ENCODE measurements around the gene ZNF626.
A peak's percentile ranks its signal among the peaks of the same experiment; 100 is the strongest.
"Not testable (repeated sequence)": the region's sequence is repeated elsewhere in the genome, so short reads cannot be mapped to it uniquely, and the experiment has no call there.

Gene ZNF626

GRCh38 chr19:20664475-20664874 lies 3.1 kb upstream of the ZNF626 start:
- not testable (repeated sequence) for H2BK15ac ChIP-seq (ENCODE audit: low read length); H3K4ac ChIP-seq (ENCODE audit: low read length); H2AK5ac ChIP-seq (ENCODE audit: low read depth, low read length); H3K4me2 ChIP-seq (ENCODE audit: insufficient read depth, low read length, poor library complexity, severe bottlenecking); H3K14ac ChIP-seq (ENCODE audit: low read length); H3K27ac ChIP-seq (replicated peaks; ENCODE audit: low read length); H3K4me3 ChIP-seq (ENCODE audit: low read length in 2 of 2); H2BK12ac ChIP-seq (ENCODE audit: low read length); H4K8ac ChIP-seq (ENCODE audit: low read depth, low read length); DNase-seq (ENCODE audit: low spot score); H3K27me3 ChIP-seq (ENCODE audit: control insufficient read depth in 3 of 3, insufficient read depth in 3 of 3, low read depth in 1 of 3, low read length in 3 of 3); H3K9ac ChIP-seq (ENCODE audit: low read depth, low read length, poor library complexity); H3K18ac ChIP-seq (ENCODE audit: low read length); H2BK120ac ChIP-seq (ENCODE audit: low read depth, low read length); H3K79me1 ChIP-seq (ENCODE audit: low read depth, low read length); H3K4me1 ChIP-seq (ENCODE audit: control insufficient read depth in 2 of 2, insufficient read depth in 1 of 2, low read depth in 1 of 2, low read length in 2 of 2); H3K23ac ChIP-seq (ENCODE audit: low read depth, low read length, poor library complexity); H2BK5ac ChIP-seq (ENCODE audit: low read length); H4K91ac ChIP-seq (ENCODE audit: low read depth, low read length, poor library complexity)
- Histone ChIP-seq H2AFZ (ENCODE audit: low read length) (peak overlapping the region; percentile 89), H3K9me3 (replicated peaks in 1 of 2; ENCODE audit: control insufficient read depth in 2 of 2, insufficient read depth in 1 of 2, low read depth in 1 of 2, low read length in 2 of 2) (peaks cover 3 to 28% of the 10 kb centered on the region in 2 donors), H3K36me3 (replicated peaks in 1 of 2; ENCODE audit: control insufficient read depth in 2 of 2, insufficient read depth in 2 of 2, low read length in 2 of 2) (peaks cover 2 to 11% of the 10 kb centered on the region in 2 donors)
- no CpG with 5 or more reads among the region's 10 CpGs for WGBS, 2 donors (ENCODE audit: extremely low coverage in 2 of 2, insufficient read length in 2 of 2, insufficient replicate concordance in 1 of 2)

- H3K14ac ChIP-seq (ENCODE audit: low read length) = no peak overlapping the region
- WGBS, 2 donors (ENCODE audit: extremely low coverage in 2 of 2, insufficient read length in 2 of 2, insufficient replicate concordance in 1 of 2) = no CpG with 5 or more reads among the region's 7 CpGs
- H3K18ac ChIP-seq (ENCODE audit: low read length) = peak overlapping the region; percentile 80
These were observed 1.2 kb upstream of the ZNF626 start for GRCh38 chr19:20662421-20663105.

DNA sequence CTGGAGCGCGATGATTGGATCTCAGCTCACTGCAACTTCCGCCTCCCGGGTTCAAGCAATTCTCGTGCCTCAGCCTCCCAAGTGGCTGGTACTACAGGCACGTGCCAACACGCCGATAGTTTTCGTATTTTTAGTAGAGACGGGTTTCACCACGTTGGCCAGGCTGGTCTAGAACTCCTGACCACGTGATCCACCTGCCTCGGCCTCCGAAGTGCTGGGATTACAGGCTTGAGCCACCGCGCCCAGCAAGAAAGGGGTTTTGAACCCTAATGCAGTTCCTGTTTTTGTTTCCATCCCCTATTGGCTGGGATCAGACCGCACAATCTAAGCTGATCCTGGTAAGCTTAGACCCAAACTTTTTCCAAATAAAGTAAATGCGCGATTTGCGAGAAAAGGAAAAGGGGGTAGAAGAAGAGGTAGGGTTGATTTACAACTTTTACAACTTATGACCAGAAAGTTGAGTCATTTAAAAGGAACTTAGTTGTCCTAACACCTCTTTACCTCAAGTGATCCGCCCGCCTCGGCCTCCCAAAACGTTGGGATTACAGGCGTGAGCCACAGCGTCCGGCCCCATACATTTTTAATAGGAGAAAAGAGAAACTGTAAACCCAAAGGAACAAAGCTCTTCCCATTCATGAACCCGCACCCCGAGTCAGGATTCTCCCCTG lies 764 bp downstream of the ZNF626 start:
- no peak overlapping the region for H2BK12ac ChIP-seq (ENCODE audit: low read length)
- H3K23ac ChIP-seq (ENCODE audit: low read depth, low read length, poor library complexity) = no peak overlapping the region
- H3K18ac ChIP-seq (ENCODE audit: low read length) = no peak overlapping the region
- H3K9me3 ChIP-seq (replicated peaks in 1 of 2; ENCODE audit: control insufficient read depth in 2 of 2, insufficient read depth in 1 of 2, low read depth in 1 of 2, low read length in 2 of 2) = peaks cover 5 to 66% of the 10 kb centered on the region in 2 donors
- peaks cover 0 to 10% of the 10 kb centered on the region in 2 donors for H3K4me1 ChIP-seq (ENCODE audit: control insufficient read depth in 2 of 2, insufficient read depth in 1 of 2, low read depth in 1 of 2, low read length in 2 of 2)
- no peak overlapping the region for H3K4ac ChIP-seq (ENCODE audit: low read length)
- DNase-seq (ENCODE audit: low spot score) = no peak
- H2BK120ac ChIP-seq (ENCODE audit: low read depth, low read length) = no peak overlapping the region
- peak overlapping the region; percentile 90 for H2AFZ ChIP-seq (ENCODE audit: low read length)
- H3K27ac ChIP-seq (replicated peaks; ENCODE audit: low read length) = no peak overlapping the region
- peak overlapping the region; percentile 89 to 92 for H3K4me3 ChIP-seq (ENCODE audit: low read length in 2 of 2)
- peak overlapping the region; percentile 77 for H3K4me2 ChIP-seq (ENCODE audit: insufficient read depth, low read length, poor library complexity, severe bottlenecking)
- H3K79me1 ChIP-seq (ENCODE audit: low read depth, low read length) = peaks cover 9% of the 10 kb centered on the region
- H3K14ac ChIP-seq (ENCODE audit: low read length) = peak overlapping the region; percentile 38
- no peaks in the 10 kb centered on the region for H3K27me3 ChIP-seq (ENCODE audit: control insufficient read depth in 3 of 3, insufficient read depth in 3 of 3, low read depth in 1 of 3, low read length in 3 of 3)
- no peak overlapping the region for H2BK5ac ChIP-seq (ENCODE audit: low read length)
- H2AK5ac ChIP-seq (ENCODE audit: low read depth, low read length) = no peak overlapping the region
- H4K8ac ChIP-seq (ENCODE audit: low read depth, low read length) = no peak overlapping the region
- peaks cover 21 to 50% of the 10 kb centered on the region in 2 donors for H3K36me3 ChIP-seq (replicated peaks in 1 of 2; ENCODE audit: control insufficient read depth in 2 of 2, insufficient read depth in 2 of 2, low read length in 2 of 2)
- WGBS, 2 donors (ENCODE audit: extremely low coverage in 2 of 2, insufficient read length in 2 of 2, insufficient replicate concordance in 1 of 2) = no CpG with 5 or more reads among the region's 29 CpGs
- H2BK15ac ChIP-seq (ENCODE audit: low read length) = no peak overlapping the region
- H4K91ac ChIP-seq (ENCODE audit: low read depth, low read length, poor library complexity) = no peak overlapping the region
- H3K9ac ChIP-seq (ENCODE audit: low read depth, low read length, poor library complexity) = peak overlapping the region; percentile 81

More at GRCh38 chr19:20662421-20663105, 1.2 kb upstream of the ZNF626 start:
- no peak overlapping the region for H3K4me3 ChIP-seq (ENCODE audit: low read length in 2 of 2)
- H2BK15ac ChIP-seq (ENCODE audit: low read length) = no peak overlapping the region
- no peak overlapping the region for H4K91ac ChIP-seq (ENCODE audit: low read depth, low read length, poor library complexity)
- H3K9ac ChIP-seq (ENCODE audit: low read depth, low read length, poor library complexity) = no peak overlapping the region
- no peak for DNase-seq (ENCODE audit: low spot score)
- peak overlapping the region; percentile 45 for H2AFZ ChIP-seq (ENCODE audit: low read length)
- H3K23ac ChIP-seq (ENCODE audit: low read depth, low read length, poor library complexity) = no peak overlapping the region
- H2BK5ac ChIP-seq (ENCODE audit: low read length) = no peak overlapping the region
- no peak overlapping the region for H3K27ac ChIP-seq (replicated peaks; ENCODE audit: low read length)
- no peaks in the 10 kb centered on the region for H3K27me3 ChIP-seq (ENCODE audit: control insufficient read depth in 3 of 3, insufficient read depth in 3 of 3, low read depth in 1 of 3, low read length in 3 of 3)
- H3K36me3 ChIP-seq (replicated peaks in 1 of 2; ENCODE audit: control insufficient read depth in 2 of 2, insufficient read depth in 2 of 2, low read length in 2 of 2) = peaks cover 15 to 30% of the 10 kb centered on the region in 2 donors
- no peak overlapping the region for H4K8ac ChIP-seq (ENCODE audit: low read depth, low read length)
- H3K4ac ChIP-seq (ENCODE audit: low read length) = no peak overlapping the region
- H3K4me1 ChIP-seq (ENCODE audit: control insufficient read depth in 2 of 2, insufficient read depth in 1 of 2, low read depth in 1 of 2, low read length in 2 of 2) = peaks cover 0 to 10% of the 10 kb centered on the region in 2 donors
- H2BK12ac ChIP-seq (ENCODE audit: low read length) = peak overlapping the region; percentile 94
- peaks cover 9% of the 10 kb centered on the region for H3K79me1 ChIP-seq (ENCODE audit: low read depth, low read length)
- no peak overlapping the region for H3K4me2 ChIP-seq (ENCODE audit: insufficient read depth, low read length, poor library complexity, severe bottlenecking)
- peaks cover 5 to 47% of the 10 kb centered on the region in 2 donors for H3K9me3 ChIP-seq (replicated peaks in 1 of 2; ENCODE audit: control insufficient read depth in 2 of 2, insufficient read depth in 1 of 2, low read depth in 1 of 2, low read length in 2 of 2)
- no peak overlapping the region for H2BK120ac ChIP-seq (ENCODE audit: low read depth, low read length)
- H2AK5ac ChIP-seq (ENCODE audit: low read depth, low read length) = no peak overlapping the region

DNA sequence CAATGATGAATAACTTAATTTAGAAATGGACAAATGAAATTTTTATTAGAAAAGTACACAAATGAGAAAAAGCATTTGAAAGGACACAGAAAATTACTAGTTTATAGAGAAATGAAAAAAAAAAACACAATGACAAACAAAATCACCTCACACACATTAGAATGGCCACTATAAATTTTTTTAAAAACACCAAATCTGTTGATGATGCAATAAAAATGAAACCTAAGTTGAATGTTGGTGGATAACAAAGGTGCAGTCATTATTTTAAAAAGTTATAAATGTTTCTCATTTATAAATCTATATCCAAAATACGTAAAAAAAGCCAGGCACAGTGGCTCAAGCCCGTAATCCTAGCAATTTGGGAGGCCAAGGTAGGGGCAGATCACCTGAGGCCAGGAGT lies 20.8 kb downstream of the ZNF626 start:
- no CpG with 5 or more reads among the region's 2 CpGs for WGBS, 2 donors (ENCODE audit: extremely low coverage in 2 of 2, insufficient read length in 2 of 2, insufficient replicate concordance in 1 of 2)
- H3K4me2 ChIP-seq (ENCODE audit: insufficient read depth, low read length, poor library complexity, severe bottlenecking) = no peak overlapping the region
- no peak overlapping the region for H3K4me3 ChIP-seq (ENCODE audit: low read length in 2 of 2)
- no peaks in the 10 kb centered on the region for H3K4me1 ChIP-seq (ENCODE audit: control insufficient read depth in 2 of 2, insufficient read depth in 1 of 2, low read depth in 1 of 2, low read length in 2 of 2)
- H3K23ac ChIP-seq (ENCODE audit: low read depth, low read length, poor library complexity) = no peak overlapping the region
- H3K14ac ChIP-seq (ENCODE audit: low read length) = no peak overlapping the region
- no peak overlapping the region for H4K8ac ChIP-seq (ENCODE audit: low read depth, low read length)
- no peak overlapping the region for H2AK5ac ChIP-seq (ENCODE audit: low read depth, low read length)
- H2BK12ac ChIP-seq (ENCODE audit: low read length) = no peak overlapping the region
- H3K9ac ChIP-seq (ENCODE audit: low read depth, low read length, poor library complexity) = no peak overlapping the region
- H3K18ac ChIP-seq (ENCODE audit: low read length) = no peak overlapping the region
- no peaks in the 10 kb centered on the region for H3K27me3 ChIP-seq (ENCODE audit: control insufficient read depth in 3 of 3, insufficient read depth in 3 of 3, low read depth in 1 of 3, low read length in 3 of 3)
- no peak overlapping the region for H2BK5ac ChIP-seq (ENCODE audit: low read length)
- no peak overlapping the region for H3K27ac ChIP-seq (replicated peaks; ENCODE audit: low read length)
- H3K4ac ChIP-seq (ENCODE audit: low read length) = no peak overlapping the region
- H3K36me3 ChIP-seq (replicated peaks in 1 of 2; ENCODE audit: control insufficient read depth in 2 of 2, insufficient read depth in 2 of 2, low read length in 2 of 2) = peaks cover 34 to 95% of the 10 kb centered on the region in 2 donors
- H2BK15ac ChIP-seq (ENCODE audit: low read length) = no peak overlapping the region
- H2AFZ ChIP-seq (ENCODE audit: low read length) = no peak overlapping the region
- H4K91ac ChIP-seq (ENCODE audit: low read depth, low read length, poor library complexity) = no peak overlapping the region
- no peak for DNase-seq (ENCODE audit: low spot score)
- peaks cover 21 to 96% of the 10 kb centered on the region in 2 donors for H3K9me3 ChIP-seq (replicated peaks in 1 of 2; ENCODE audit: control insufficient read depth in 2 of 2, insufficient read depth in 1 of 2, low read depth in 1 of 2, low read length in 2 of 2)
- peaks cover 2% of the 10 kb centered on the region for H3K79me1 ChIP-seq (ENCODE audit: low read depth, low read length)
- H2BK120ac ChIP-seq (ENCODE audit: low read depth, low read length) = no peak overlapping the region
